GM13977 (cell line): ENCODE data around the gene LRRC53.
A peak's percentile ranks its signal among the peaks of the same experiment; 100 is the strongest.

Source experiments
- DNase-seq: peaks from one replicate; pipeline ENCODE4 v3.0.0; 2012; ENCODE audit warnings: low spot score
- CTCF ChIP-seq: IDR thresholded peaks from 2 replicates; pipeline ENCODE4 v1.5.1; 2012; ENCODE audit warnings: mild to moderate bottlenecking, control low read depth; ENCODE audit not compliant: insufficient read depth; ENCODE audit errors: extremely low read depth, missing control alignments
- in situ Hi-C: fragments of 300-500 bp; cut with MboI; formaldehyde crosslinking; loops from one replicate; pipeline ENCODE4 v1.12.0; 2022; ENCODE audit warnings: low sequenced_read_pairs, low pct_unique_long_range_greater_than_20kb, mixed read lengths, inconsistent platforms; ENCODE audit not compliant: unreplicated experiment

LRRC53 gene

GRCh38 chr1:74530892-74531291, 18.5 kb upstream of the LRRC53 start:
- no peak for TF ChIP-seq CTCF
- in situ Hi-C loops: no loop called here
- no peak for DNase-seq

GRCh38 chr1:74528123-74528522, 15.7 kb upstream of the LRRC53 start:
- no peak for TF ChIP-seq CTCF
- in situ Hi-C loops: no loop called here
- DNase-seq: no peak

- DNase-seq: no peak
- in situ Hi-C loops: no loop called here
- no peak for TF ChIP-seq CTCF
These were observed 14.3 kb upstream of the LRRC53 start for GRCh38 chr1:74526708-74527107.

DNA sequence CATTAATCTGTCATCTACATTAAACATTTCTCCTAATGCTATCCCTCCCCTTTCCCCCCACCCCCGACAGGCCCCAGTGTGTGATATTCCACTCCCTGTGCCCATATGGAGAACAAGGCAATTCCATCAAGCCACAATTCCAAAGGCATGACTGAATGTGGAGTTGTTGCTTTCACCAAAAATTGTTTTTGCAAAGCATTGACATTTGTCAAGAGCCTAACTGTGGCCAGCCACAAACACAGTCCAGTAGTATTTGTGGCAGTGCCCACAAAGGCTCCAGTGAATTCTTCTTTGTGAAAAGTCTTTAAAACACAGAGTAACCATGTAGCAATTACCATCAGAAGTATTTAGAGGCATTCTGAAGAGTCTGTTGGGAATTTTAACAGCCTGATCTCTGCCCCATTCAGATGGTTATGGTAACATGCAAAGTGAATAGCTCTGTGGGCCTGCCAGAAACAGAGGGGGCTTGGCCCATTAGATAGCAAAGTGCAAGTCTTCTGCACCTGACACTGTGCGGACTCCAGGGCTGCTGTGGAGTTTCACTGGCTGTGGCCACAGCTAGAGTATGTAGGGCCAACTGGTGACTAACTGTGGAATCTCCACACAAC, 11.6 kb upstream of the LRRC53 start:
- in situ Hi-C loops: no loop called here
- DNase-seq: no peak
- TF ChIP-seq CTCF: no peak

GRCh38 chr1:74522148-74522547, 9.7 kb upstream of the LRRC53 start:
- in situ Hi-C loops: no loop called here

GRCh38 chr1:74517599-74518051, 5.2 kb upstream of the LRRC53 start:
- in situ Hi-C loops: no loop called here
- DNase-seq: peak; percentile 4
- TF ChIP-seq CTCF: no peak

More at GRCh38 chr1:74522148-74522547, 9.7 kb upstream of the LRRC53 start:
- no peak for TF ChIP-seq CTCF
- DNase-seq: no peak
